ENCODE results near the gene HLF.

The HLF gene

GRCh38 chr17:55298111-55298730 lies 33.5 kb downstream of the HLF start:
- Histone ChIP-seq H3K27ac (no peak overlapping the region), H3K4me3 (no peak overlapping the region)
- DNase-seq (ENCODE audit: low spot score), result no peak
- TF ChIP-seq, protein P1, sequence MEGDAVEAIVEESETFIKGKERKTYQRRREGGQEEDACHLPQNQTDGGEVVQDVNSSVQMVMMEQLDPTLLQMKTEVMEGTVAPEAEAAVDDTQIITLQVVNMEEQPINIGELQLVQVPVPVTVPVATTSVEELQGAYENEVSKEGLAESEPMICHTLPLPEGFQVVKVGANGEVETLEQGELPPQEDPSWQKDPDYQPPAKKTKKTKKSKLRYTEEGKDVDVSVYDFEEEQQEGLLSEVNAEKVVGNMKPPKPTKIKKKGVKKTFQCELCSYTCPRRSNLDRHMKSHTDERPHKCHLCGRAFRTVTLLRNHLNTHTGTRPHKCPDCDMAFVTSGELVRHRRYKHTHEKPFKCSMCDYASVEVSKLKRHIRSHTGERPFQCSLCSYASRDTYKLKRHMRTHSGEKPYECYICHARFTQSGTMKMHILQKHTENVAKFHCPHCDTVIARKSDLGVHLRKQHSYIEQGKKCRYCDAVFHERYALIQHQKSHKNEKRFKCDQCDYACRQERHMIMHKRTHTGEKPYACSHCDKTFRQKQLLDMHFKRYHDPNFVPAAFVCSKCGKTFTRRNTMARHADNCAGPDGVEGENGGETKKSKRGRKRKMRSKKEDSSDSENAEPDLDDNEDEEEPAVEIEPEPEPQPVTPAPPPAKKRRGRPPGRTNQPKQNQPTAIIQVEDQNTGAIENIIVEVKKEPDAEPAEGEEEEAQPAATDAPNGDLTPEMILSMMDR (IDR thresholded peaks at IDR 0.05), result no peak

GRCh38 chr17:55299162-55299838 lies 34.5 kb downstream of the HLF start:
- TF ChIP-seq, protein P1 (IDR thresholded peaks at IDR 0.05), result no peak
- no peak for DNase-seq (ENCODE audit: low spot score)
- Histone ChIP-seq H3K4me3 (no peak overlapping the region), H3K27ac (no peak overlapping the region)

- no peak overlapping the region for H3K27ac ChIP-seq
- TF ChIP-seq, protein P1 (IDR thresholded peaks at IDR 0.05), result no peak
- no peak for DNase-seq (ENCODE audit: low spot score)
- H3K4me3 ChIP-seq, result no peak overlapping the region
Measured at GRCh38 chr17:55299890-55300289, 35.1 kb downstream of the HLF start.

GRCh38 chr17:55300479-55301290 lies 35.9 kb downstream of the HLF start:
- TF ChIP-seq, protein P1 (IDR thresholded peaks at IDR 0.05), result no peak
- DNase-seq (ENCODE audit: low spot score), result no peak

GRCh38 chr17:55301521-55302406 lies 37.0 kb downstream of the HLF start:
- TF ChIP-seq, protein P1 (IDR thresholded peaks at IDR 0.05), result no peak
- no peak overlapping the region for H3K4me3 ChIP-seq
- DNase-seq (ENCODE audit: low spot score), result no peak
- H3K27ac ChIP-seq, result no peak overlapping the region

More at GRCh38 chr17:55300479-55301290, 35.9 kb downstream of the HLF start:
- H3K4me3 ChIP-seq, result no peak overlapping the region
- H3K27ac ChIP-seq, result no peak overlapping the region

GRCh38 chr17:55302407-55302787 lies 37.6 kb downstream of the HLF start:
- no peak overlapping the region for H3K27ac ChIP-seq
- no peak overlapping the region for H3K4me3 ChIP-seq
- no peak for DNase-seq (ENCODE audit: low spot score)
- TF ChIP-seq, protein P1 (IDR thresholded peaks at IDR 0.05), result no peak
